Neural cell (in vitro differentiated cells): ENCODE data around the gene PKHD1. TPM values are rescaled to one million over a fixed set of nuclear protein-coding genes. Genes with fewer than 3 reads are reported as not detected.

Experiments used
- H2AFZ ChIP-seq: fragments of 200-600, 300-800 bp; sonication (generic), shearing (Covaris generic); 2 replicates; pipeline ENCODE4 v1.6.0; 2014; ENCODE audit warnings: low read depth, mild to moderate bottlenecking, antibody characterized with exemption, low read length, moderate library complexity
- H3F3A ChIP-seq: fragments of 200-600 bp; shearing (Covaris generic); 2 replicates; pipeline ENCODE4 v1.6.1; 2016; ENCODE audit warnings: mild to moderate bottlenecking, moderate library complexity, mixed read lengths, antibody characterized with exemption, low read length; ENCODE audit not compliant: insufficient read depth, poor library complexity, severe bottlenecking
- H3K27ac ChIP-seq: fragments of 200-600, 300-800 bp; sonication (generic), shearing (Covaris generic); 2 replicates; pipeline ENCODE4 v1.5.1; 2014; ENCODE audit warnings: mild to moderate bottlenecking, low read length, moderate library complexity
- H3K27me3 ChIP-seq: fragments of 300-800, 200-600 bp; sonication (generic), shearing (Covaris generic); 2 replicates; pipeline ENCODE4 v1.6.0; 2014; ENCODE audit warnings: mild to moderate bottlenecking, low read depth, low read length, moderate library complexity; ENCODE audit not compliant: insufficient read depth
- H3K36me3 ChIP-seq: fragments of 300-800, 200-600 bp; sonication (generic), shearing (Covaris generic); 2 replicates; pipeline ENCODE4 v1.5.1; 2014; ENCODE audit warnings: mild to moderate bottlenecking, antibody characterized with exemption, low read length, moderate library complexity; ENCODE audit not compliant: insufficient read depth
- H3K4me2 ChIP-seq: fragments of 300-800, 200-600 bp; sonication (generic), shearing (Covaris generic); 2 replicates; pipeline ENCODE4 v1.6.0; 2014; ENCODE audit warnings: mild to moderate bottlenecking, low read length
- H3K4me3 ChIP-seq: fragments of 300-800, 200-600 bp; sonication (generic), shearing (Covaris generic); 2 replicates; pipeline ENCODE4 v1.5.1; 2014; ENCODE audit warnings: mild to moderate bottlenecking, low read length, moderate library complexity
- H3K79me2 ChIP-seq: fragments of 200-600 bp; shearing (Covaris generic); replicated peaks from 2 replicates; pipeline ENCODE4 v1.6.0; 2014; ENCODE audit warnings: mild to moderate bottlenecking, low read length, moderate library complexity; ENCODE audit not compliant: insufficient read depth
- H3K9ac ChIP-seq: fragments of 300-800, 200-600 bp; sonication (generic), shearing (Covaris generic); 2 replicates; pipeline ENCODE4 v1.6.1; 2016; ENCODE audit warnings: mild to moderate bottlenecking, low read length, mixed read lengths
- H3K9me2 ChIP-seq: fragments of 200-600 bp; shearing (Covaris generic); 2 replicates; pipeline ENCODE4 v1.6.1; 2016; ENCODE audit warnings: mild to moderate bottlenecking, low read length, mixed read lengths; ENCODE audit not compliant: insufficient read depth
- H3K9me3 ChIP-seq: fragments of 200-600, 300-800 bp; sonication (generic), shearing (Covaris generic); 2 replicates; pipeline ENCODE4 v1.6.1; 2016; ENCODE audit warnings: mild to moderate bottlenecking, mixed run types, low read length, moderate library complexity, mixed read lengths
- H4K20me1 ChIP-seq: fragments of 200-600 bp; shearing (Covaris generic); 2 replicates; pipeline ENCODE4 v1.6.1; 2016; ENCODE audit warnings: mild to moderate bottlenecking, mixed run types; ENCODE audit not compliant: insufficient read depth
- CTCF ChIP-seq: fragments of 450-650 bp; IDR thresholded peaks from 2 replicates; pipeline ENCODE4 v1.5.1; 2014; ENCODE audit warnings: antibody characterized with exemption, mild to moderate bottlenecking, moderate library complexity; ENCODE audit not compliant: poor library complexity, severe bottlenecking
- EP300 ChIP-seq: fragments of 450-650 bp; conservative IDR thresholded peaks from 2 replicates; pipeline ENCODE4 v1.6.1; 2014; ENCODE audit warnings: antibody characterized with exemption, mild to moderate bottlenecking, moderate library complexity; ENCODE audit not compliant: poor library complexity, severe bottlenecking
- EZH2 ChIP-seq: fragments of 200-600, 300-800 bp; shearing (Covaris generic), sonication (generic); IDR thresholded peaks from 2 replicates; pipeline ENCODE4 v1.6.1; 2014; ENCODE audit warnings: antibody characterized with exemption, low read length, borderline replicate concordance, mild to moderate bottlenecking; ENCODE audit not compliant: insufficient read depth, poor library complexity, severe bottlenecking
- MXI1 ChIP-seq: fragments of 450-650 bp; conservative IDR thresholded peaks from 2 replicates; pipeline ENCODE4 v1.6.1; 2014; ENCODE audit warnings: antibody characterized with exemption, mild to moderate bottlenecking; ENCODE audit not compliant: poor library complexity, severe bottlenecking
- POLR2AphosphoS5 ChIP-seq: IDR thresholded peaks from 2 replicates; pipeline ENCODE4 v1.6.1; 2012
- RAD21 ChIP-seq: fragments of 450-650 bp; conservative IDR thresholded peaks from 2 replicates; pipeline ENCODE4 v1.6.1; 2014; ENCODE audit warnings: antibody characterized with exemption, mild to moderate bottlenecking, moderate library complexity
- REST ChIP-seq: IDR thresholded peaks from 2 replicates; pipeline ENCODE4 v1.6.1; 2012; ENCODE audit warnings: borderline replicate concordance
- SMC3 ChIP-seq: fragments of 450-650 bp; conservative IDR thresholded peaks from 2 replicates; pipeline ENCODE4 v1.6.1; 2014; ENCODE audit warnings: antibody characterized with exemption, mild to moderate bottlenecking, moderate library complexity; ENCODE audit not compliant: poor library complexity
- TAF1 ChIP-seq: IDR thresholded peaks from 2 replicates; pipeline ENCODE4 v1.6.1; 2012; ENCODE audit warnings: low read depth
- polyA plus RNA-seq: library from polyadenylated mRNA; depleted of rRNA; stranded (reverse); fragments of >200 nt; gene quantifications from 2 replicates; pipeline ENCODE4 v1.2.3, GENCODE V29; 2014

PKHD1 gene
- polyA plus RNA-seq, 1 donor from 2014 or later: not detected

GRCh38 chr6:51657491-51657890 lies 429.9 kb downstream of the PKHD1 start:
- no peak overlapping the region for H3K27ac ChIP-seq
- no peak overlapping the region for H3K4me3 ChIP-seq
- no peak overlapping the region for H3K4me2 ChIP-seq

GRCh38 chr6:51655517-51655916 lies 431.9 kb downstream of the PKHD1 start:
- no peaks in the 10 kb centered on the region for H3K9me2 ChIP-seq
- no peaks in the 10 kb centered on the region for H3K79me2 ChIP-seq
- no peak overlapping the region for H2AFZ ChIP-seq
- H3K4me3 ChIP-seq: no peak overlapping the region
- H3F3A ChIP-seq: no peaks in the 10 kb centered on the region
- no peak overlapping the region for H3K27ac ChIP-seq
- H4K20me1 ChIP-seq: no peaks in the 10 kb centered on the region
- no peak overlapping the region for H3K4me2 ChIP-seq
- TF ChIP-seq RAD21 (no peak), TAF1 (no peak), REST (no peak), CTCF (no peak), EP300 (no peak), SMC3 (no peak), POLR2AphosphoS5 (no peak), EZH2 (no peak), MXI1 (no peak)
- H3K36me3 ChIP-seq: no peaks in the 10 kb centered on the region
- no peak overlapping the region for H3K9ac ChIP-seq
- H3K27me3 ChIP-seq: no peaks in the 10 kb centered on the region
- H3K9me3 ChIP-seq: no peaks in the 10 kb centered on the region

More at GRCh38 chr6:51657491-51657890, 429.9 kb downstream of the PKHD1 start:
- Histone ChIP-seq H3K27me3 (no peaks in the 10 kb centered on the region), H3K9ac (no peak overlapping the region), H3F3A (no peaks in the 10 kb centered on the region), H3K9me2 (no peaks in the 10 kb centered on the region), H3K79me2 (no peaks in the 10 kb centered on the region), H2AFZ (no peak overlapping the region), H3K36me3 (no peaks in the 10 kb centered on the region), H3K9me3 (no peaks in the 10 kb centered on the region), H4K20me1 (no peaks in the 10 kb centered on the region)
- TF ChIP-seq POLR2AphosphoS5: no peak
- no peak for TF ChIP-seq REST
- no peak for TF ChIP-seq MXI1
